Activated T-helper 1 cell treated with anti-CD3 and anti-CD28 coated beads, Interleukin-12 subunit alpha, Interleukin-12 subunit beta, Interleukin-2, Interleukin-4 antibody, amounts not matched to agents 30 ng/mL and 10 ng/mL and 1 ng/mL, durations not matched to agents 14 hours and 24 hours and 36 hours (primary cell): ENCODE measurements around the gene ST3GAL5. TPM values are rescaled to one million over a fixed set of nuclear protein-coding genes. Genes with fewer than 3 reads are reported as not detected.

Experiments
- DNase-seq: peaks from one replicate; pipeline ENCODE4 v3.0.0; 2021; ENCODE audit warnings: low spot score
- H3K27ac Mint-ChIP-seq: one replicate; pipeline ENCODE4 v1.8.0; 2021; ENCODE audit warnings: mild to moderate bottlenecking, mixed read lengths
- H3K27me3 Mint-ChIP-seq: one replicate; pipeline ENCODE4 v1.8.0; 2022; ENCODE audit warnings: mild to moderate bottlenecking, moderate library complexity, mixed read lengths; ENCODE audit not compliant: insufficient read depth
- H3K36me3 Mint-ChIP-seq: one replicate; pipeline ENCODE4 v1.8.0; 2021; ENCODE audit warnings: low read depth, mixed read lengths
- H3K4me1 Mint-ChIP-seq: one replicate; pipeline ENCODE4 v1.8.0; 2021; ENCODE audit warnings: low read depth, mixed read lengths
- H3K4me3 Mint-ChIP-seq: one replicate; pipeline ENCODE4 v1.8.0; 2021; ENCODE audit warnings: mild to moderate bottlenecking, moderate library complexity, mixed read lengths
- H3K9me3 Mint-ChIP-seq: one replicate; pipeline ENCODE4 v1.8.0; 2021; ENCODE audit warnings: mixed read lengths
- intact Hi-C: fragments of 100-400 bp; cut with micrococcal nuclease; formaldehyde crosslinking; loops from one replicate; pipeline ENCODE4 v1.15.1; 2024
- total RNA-seq: library from RNA; stranded (reverse); gene quantifications from 2 replicates; pipeline ENCODE4 v1.2.3, GENCODE V29; 2022

Gene ST3GAL5
- total RNA-seq, 1 donor from 2014 or later, result 18.9 TPM

- intact Hi-C loops, result loop anchor here (1.0 to 2.0 kb wide), 4 partner anchors 11 to 173 kb away; no protein-coding TSS in a partner anchor
- no peak overlapping the region for H3K4me3 Mint-ChIP-seq
- peaks cover 49% of the 10 kb centered on the region for H3K4me1 Mint-ChIP-seq
- peaks cover 34% of the 10 kb centered on the region for H3K36me3 Mint-ChIP-seq
- no peak for DNase-seq
- H3K27me3 Mint-ChIP-seq, result no peaks in the 10 kb centered on the region
- H3K27ac Mint-ChIP-seq, result peak overlapping the region; percentile 35
- H3K9me3 Mint-ChIP-seq, result no peaks in the 10 kb centered on the region
Observed at GRCh38 chr2:85865539-85866164, 23.1 kb downstream of the ST3GAL5 start.

GRCh38 chr2:85864654-85865053, 24.1 kb downstream of the ST3GAL5 start:
- no peak overlapping the region for H3K4me3 Mint-ChIP-seq
- no peak overlapping the region for H3K27ac Mint-ChIP-seq
- peaks cover 58% of the 10 kb centered on the region for H3K4me1 Mint-ChIP-seq
- intact Hi-C loops, result loop anchor here (1.0 to 2.0 kb wide), 4 partner anchors 10 to 174 kb away; no protein-coding TSS in a partner anchor
- H3K9me3 Mint-ChIP-seq, result no peaks in the 10 kb centered on the region
- H3K36me3 Mint-ChIP-seq, result peaks cover 39% of the 10 kb centered on the region
- H3K27me3 Mint-ChIP-seq, result no peaks in the 10 kb centered on the region
- no peak for DNase-seq

GRCh38 chr2:85862426-85862825, 26.4 kb downstream of the ST3GAL5 start:
- Mint-ChIP-seq H3K4me3 (no peak overlapping the region), H3K27ac (no peak overlapping the region), H3K27me3 (no peaks in the 10 kb centered on the region), H3K36me3 (peaks cover 41% of the 10 kb centered on the region), H3K9me3 (no peaks in the 10 kb centered on the region), H3K4me1 (peaks cover 70% of the 10 kb centered on the region)
- intact Hi-C loops, result no loop called here
- no peak for DNase-seq

GRCh38 chr2:85861650-85862049, 27.1 kb downstream of the ST3GAL5 start:
- Mint-ChIP-seq H3K4me1 (peaks cover 64% of the 10 kb centered on the region), H3K9me3 (no peaks in the 10 kb centered on the region), H3K27me3 (no peaks in the 10 kb centered on the region), H3K36me3 (peaks cover 37% of the 10 kb centered on the region), H3K27ac (peak overlapping the region; percentile 84), H3K4me3 (peak overlapping the region; percentile 38)
- intact Hi-C loops, result loop anchor here (1.0 kb wide), 2 partner anchors 8 to 25 kb away; no protein-coding TSS in a partner anchor
- DNase-seq, result no peak

- Mint-ChIP-seq H3K4me3 (peak overlapping the region; percentile 38), H3K9me3 (no peaks in the 10 kb centered on the region), H3K27ac (peak overlapping the region; percentile 84), H3K36me3 (peaks cover 38% of the 10 kb centered on the region), H3K4me1 (peaks cover 60% of the 10 kb centered on the region), H3K27me3 (no peaks in the 10 kb centered on the region)
- intact Hi-C loops, result loop anchor here (1.0 kb wide), 2 partner anchors 8 to 25 kb away; no protein-coding TSS in a partner anchor
- no peak for DNase-seq
Observed at GRCh38 chr2:85861180-85861579, 27.6 kb downstream of the ST3GAL5 start.

GRCh38 chr2:85858841-85859240, 29.9 kb downstream of the ST3GAL5 start:
- Mint-ChIP-seq H3K27ac (no peak overlapping the region), H3K4me3 (no peak overlapping the region), H3K27me3 (no peaks in the 10 kb centered on the region), H3K36me3 (peaks cover 55% of the 10 kb centered on the region), H3K4me1 (peaks cover 68% of the 10 kb centered on the region), H3K9me3 (peaks cover 12% of the 10 kb centered on the region)
- DNase-seq, result no peak
- intact Hi-C loops, result no loop called here

GRCh38 chr2:85854897-85855296, 33.9 kb downstream of the ST3GAL5 start:
- Mint-ChIP-seq H3K27me3 (no peaks in the 10 kb centered on the region), H3K4me3 (peak overlapping the region; percentile 82), H3K27ac (peak overlapping the region; percentile 99), H3K9me3 (peaks cover 12% of the 10 kb centered on the region), H3K36me3 (peaks cover 46% of the 10 kb centered on the region), H3K4me1 (peaks cover 69% of the 10 kb centered on the region)
- intact Hi-C loops, result loop anchor here (1.0 to 5.0 kb wide), 2 partner anchors 10 to 342 kb away; partner anchors contain the start of genes IMMT and MRPL35
- no peak for DNase-seq

- H3K36me3 Mint-ChIP-seq, result peaks cover 42% of the 10 kb centered on the region
- DNase-seq, result no peak
- H3K27me3 Mint-ChIP-seq, result no peaks in the 10 kb centered on the region
Observed at GRCh38 chr2:85854166-85854509, 34.7 kb downstream of the ST3GAL5 start.

GRCh38 chr2:85853499-85854165, 35.2 kb downstream of the ST3GAL5 start:
- intact Hi-C loops, result loop anchor here (1.0 to 5.0 kb wide), 7 partner anchors 8 to 344 kb away; partner anchors contain the start of genes IMMT, MRPL35 and ST3GAL5
- H3K9me3 Mint-ChIP-seq, result peaks cover 12% of the 10 kb centered on the region
- peak; percentile 55 for DNase-seq
- H3K4me1 Mint-ChIP-seq, result peaks cover 59% of the 10 kb centered on the region
- H3K27me3 Mint-ChIP-seq, result no peaks in the 10 kb centered on the region
- H3K27ac Mint-ChIP-seq, result peak overlapping the region; percentile 99
- H3K4me3 Mint-ChIP-seq, result peak overlapping the region; percentile 82
- peaks cover 37% of the 10 kb centered on the region for H3K36me3 Mint-ChIP-seq

More at GRCh38 chr2:85854166-85854509, 34.7 kb downstream of the ST3GAL5 start:
- Mint-ChIP-seq H3K4me1 (peaks cover 64% of the 10 kb centered on the region), H3K4me3 (peak overlapping the region; percentile 82), H3K27ac (peak overlapping the region; percentile 99), H3K9me3 (peaks cover 12% of the 10 kb centered on the region)
- intact Hi-C loops, result loop anchor here (1.0 to 5.0 kb wide), 2 partner anchors 11 to 343 kb away; partner anchors contain the start of genes IMMT and MRPL35

- Mint-ChIP-seq H3K36me3 (peaks cover 38% of the 10 kb centered on the region), H3K4me3 (peak overlapping the region; percentile 82), H3K4me1 (peaks cover 58% of the 10 kb centered on the region), H3K9me3 (peaks cover 12% of the 10 kb centered on the region), H3K27me3 (no peaks in the 10 kb centered on the region), H3K27ac (peak overlapping the region; percentile 99)
- intact Hi-C loops, result loop anchor here (1.0 to 5.0 kb wide), 6 partner anchors 8 to 344 kb away; partner anchors contain the start of genes IMMT, MRPL35 and ST3GAL5
- DNase-seq, result peak; percentile 46
Observed at GRCh38 chr2:85852937-85853498, 35.8 kb downstream of the ST3GAL5 start.

- H3K4me3 Mint-ChIP-seq, result peak overlapping the region; percentile 82
- peaks cover 55% of the 10 kb centered on the region for H3K4me1 Mint-ChIP-seq
- no peaks in the 10 kb centered on the region for H3K27me3 Mint-ChIP-seq
- intact Hi-C loops, result loop anchor here (2.0 to 5.0 kb wide), 2 partner anchors 21 to 345 kb away; partner anchors contain the start of genes IMMT and MRPL35
- no peak for DNase-seq
- H3K9me3 Mint-ChIP-seq, result peaks cover 12% of the 10 kb centered on the region
- peak overlapping the region; percentile 99 for H3K27ac Mint-ChIP-seq
- H3K36me3 Mint-ChIP-seq, result peaks cover 33% of the 10 kb centered on the region
Observed at GRCh38 chr2:85852152-85852840, 36.5 kb downstream of the ST3GAL5 start.
